ENCODE results near the gene ELF5. TPM values are rescaled to one million over a fixed set of nuclear protein-coding genes. Genes with fewer than 3 reads are reported as not detected.

Gene ELF5
- total RNA-seq, 1 experiment from 2014 or later, result 0.61 TPM

DNA sequence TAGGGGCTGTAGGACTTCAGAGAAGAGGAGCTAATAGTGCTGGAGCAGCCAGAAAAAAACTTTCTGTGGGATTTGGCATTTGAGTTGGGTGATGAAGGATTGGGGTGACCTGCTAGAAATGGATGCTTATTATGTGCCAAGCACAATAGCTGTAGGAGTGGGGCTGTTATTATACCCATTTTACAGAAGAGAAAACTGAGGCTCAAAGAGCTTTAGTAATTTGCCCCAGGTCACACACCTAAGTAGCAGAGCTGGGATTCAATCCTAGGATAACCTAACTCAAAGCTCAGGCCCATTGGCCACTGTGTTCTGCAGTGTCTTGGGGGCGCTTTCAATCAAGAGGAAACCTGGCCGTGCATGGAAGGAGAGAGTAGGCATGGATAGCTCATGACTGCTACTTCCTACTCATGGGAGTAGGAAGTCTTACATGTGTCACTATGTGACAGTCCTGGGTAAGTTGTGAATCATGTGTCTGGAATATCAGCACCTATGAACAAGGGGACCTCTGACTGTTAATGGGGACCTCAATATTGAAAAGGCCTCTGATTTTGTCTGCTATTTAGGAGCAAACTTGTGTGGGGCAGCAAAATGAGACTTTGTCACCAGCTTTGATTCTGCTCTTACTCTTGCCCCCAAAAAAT is 6.1 kb upstream of the ELF5 start:
- TF ChIP-seq, protein P1, sequence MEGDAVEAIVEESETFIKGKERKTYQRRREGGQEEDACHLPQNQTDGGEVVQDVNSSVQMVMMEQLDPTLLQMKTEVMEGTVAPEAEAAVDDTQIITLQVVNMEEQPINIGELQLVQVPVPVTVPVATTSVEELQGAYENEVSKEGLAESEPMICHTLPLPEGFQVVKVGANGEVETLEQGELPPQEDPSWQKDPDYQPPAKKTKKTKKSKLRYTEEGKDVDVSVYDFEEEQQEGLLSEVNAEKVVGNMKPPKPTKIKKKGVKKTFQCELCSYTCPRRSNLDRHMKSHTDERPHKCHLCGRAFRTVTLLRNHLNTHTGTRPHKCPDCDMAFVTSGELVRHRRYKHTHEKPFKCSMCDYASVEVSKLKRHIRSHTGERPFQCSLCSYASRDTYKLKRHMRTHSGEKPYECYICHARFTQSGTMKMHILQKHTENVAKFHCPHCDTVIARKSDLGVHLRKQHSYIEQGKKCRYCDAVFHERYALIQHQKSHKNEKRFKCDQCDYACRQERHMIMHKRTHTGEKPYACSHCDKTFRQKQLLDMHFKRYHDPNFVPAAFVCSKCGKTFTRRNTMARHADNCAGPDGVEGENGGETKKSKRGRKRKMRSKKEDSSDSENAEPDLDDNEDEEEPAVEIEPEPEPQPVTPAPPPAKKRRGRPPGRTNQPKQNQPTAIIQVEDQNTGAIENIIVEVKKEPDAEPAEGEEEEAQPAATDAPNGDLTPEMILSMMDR (conservative IDR thresholded peaks at IDR 0.05), result no peak
- TF ChIP-seq EZH2 (IDR thresholded peaks at IDR 0.05; ENCODE audit: low read depth), result no peak
- H3K79me2 ChIP-seq (ENCODE audit: low read depth), result no peaks in the 10 kb centered on the region
- no peaks in the 10 kb centered on the region for H3K27me3 ChIP-seq (ENCODE audit: insufficient read depth, low read depth)
- H3K4me2 ChIP-seq, result no peak overlapping the region
- H3K4me1 ChIP-seq (replicated peaks; ENCODE audit: insufficient read depth), result peaks cover 3% of the 10 kb centered on the region
- no peak overlapping the region for H2AFZ ChIP-seq
- no peaks in the 10 kb centered on the region for H3K9me2 ChIP-seq (ENCODE audit: insufficient read depth)
- H3K9me3 ChIP-seq (ENCODE audit: insufficient read depth, low read depth), result no peaks in the 10 kb centered on the region
- H4K20me1 ChIP-seq (ENCODE audit: insufficient read depth), result no peaks in the 10 kb centered on the region
- DNase-seq, result no peak
- ChIA-PET CTCF (no interaction called here), POLR2A (ENCODE audit: unreplicated experiment) (no interaction called here)
- no TSS peak for BruUV-seq (replicated peaks)
- intact Hi-C loops (cut with micrococcal nuclease; ENCODE audit: unreplicated experiment), result no loop called here
- no peaks in the 10 kb centered on the region for H3F3A ChIP-seq (ENCODE audit: insufficient read depth, low read depth)
- H3K4me3 ChIP-seq, result no peak overlapping the region
- no peak overlapping the region for H3K27ac ChIP-seq
- no peaks in the 10 kb centered on the region for H3K36me3 ChIP-seq (ENCODE audit: low read depth)

DNA sequence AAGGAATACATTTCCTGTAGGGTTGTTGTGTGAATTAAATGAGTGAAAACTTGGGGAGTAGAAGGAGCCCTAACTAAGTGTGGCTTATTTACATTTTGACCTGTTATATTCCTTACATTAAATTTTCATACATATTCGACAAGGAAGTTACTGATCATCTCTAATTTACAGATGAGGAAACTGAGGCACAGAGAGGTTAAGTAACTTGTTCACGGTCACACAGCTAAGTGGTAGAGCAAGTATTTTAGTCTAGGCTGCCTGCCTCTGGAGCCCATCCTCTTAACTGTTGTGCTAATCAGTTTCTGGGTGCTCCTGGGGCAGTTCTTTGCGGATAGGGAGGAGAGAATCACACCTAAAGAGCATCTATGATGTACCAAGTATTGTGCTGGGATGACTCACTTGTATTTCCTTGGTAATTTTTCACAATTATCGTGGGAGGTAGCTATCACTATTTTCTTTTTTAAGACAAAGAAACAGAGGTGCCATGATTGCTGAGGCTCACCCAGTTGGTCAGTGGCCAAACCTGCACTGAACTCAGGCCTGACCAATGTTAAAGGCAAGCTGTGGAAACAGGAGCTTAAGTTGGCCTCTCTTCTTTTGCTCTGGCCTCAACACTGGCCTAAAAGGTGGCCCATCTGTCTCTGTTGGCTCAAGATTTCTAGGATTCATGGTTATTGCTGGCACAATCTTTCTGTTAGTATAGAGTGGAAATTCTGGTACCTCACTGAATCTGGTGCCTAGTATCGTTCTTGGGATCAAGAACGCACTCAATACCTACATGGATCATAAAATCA is 2.9 kb upstream of the ELF5 start:
- CTCF ChIA-PET, result no interaction called here

DNA sequence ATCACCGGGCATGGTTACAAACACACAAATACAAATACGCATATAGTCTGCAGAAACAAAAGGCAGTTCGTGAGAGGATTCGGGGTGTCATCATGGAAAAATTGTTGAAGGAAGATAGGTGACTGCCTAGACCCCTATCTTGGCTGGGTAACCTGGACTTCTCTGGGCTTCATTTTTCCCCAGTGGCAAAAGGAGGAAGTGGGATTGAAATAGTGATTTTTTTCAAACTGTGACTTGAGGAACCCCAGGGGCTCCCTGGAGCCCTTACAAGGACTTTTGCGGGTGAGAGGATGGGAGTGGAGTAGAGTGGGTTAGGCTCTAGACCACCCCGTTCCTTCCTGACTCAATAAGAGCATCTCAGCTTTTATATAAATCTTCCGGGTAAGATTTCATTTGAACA is 1.0 kb upstream of the ELF5 start:
- no peaks in the 10 kb centered on the region for H3K9me3 ChIP-seq (ENCODE audit: insufficient read depth, low read depth)
- peak overlapping the region; percentile 87 for H3K4me2 ChIP-seq
- H3K79me2 ChIP-seq (ENCODE audit: low read depth), result no peaks in the 10 kb centered on the region
- peaks cover 20% of the 10 kb centered on the region for H3K4me1 ChIP-seq (replicated peaks; ENCODE audit: insufficient read depth)
- H3K9me2 ChIP-seq (ENCODE audit: insufficient read depth), result no peaks in the 10 kb centered on the region
- intact Hi-C loops (cut with micrococcal nuclease; ENCODE audit: unreplicated experiment), result loop anchor here (5.0 kb wide), 1 partner anchor 73 kb away; no protein-coding TSS in a partner anchor
- H3K4me3 ChIP-seq, result peak overlapping the region; percentile 56; the same call in 1 of the 2 replicates
- H3K27ac ChIP-seq, result peak overlapping the region; percentile 61; the same call in 1 of the 2 replicates
- no TSS peak for BruUV-seq (replicated peaks)
- no peak overlapping the region for H2AFZ ChIP-seq
- H3K36me3 ChIP-seq (ENCODE audit: low read depth), result no peaks in the 10 kb centered on the region
- POLR2A ChIA-PET (ENCODE audit: unreplicated experiment), result no interaction called here
- CTCF ChIA-PET, result interaction anchor here (1.0 to 1.1 kb wide), 2 partner anchors 29 to 49 kb away, joined by 3 to 5 read pairs; no protein-coding TSS in a partner anchor
- TF ChIP-seq EZH2 (IDR thresholded peaks at IDR 0.05; ENCODE audit: low read depth), result no peak
- TF ChIP-seq, protein P1 (conservative IDR thresholded peaks at IDR 0.05), result no peak
- no peak for DNase-seq
- no peaks in the 10 kb centered on the region for H4K20me1 ChIP-seq (ENCODE audit: insufficient read depth)
- H3F3A ChIP-seq (ENCODE audit: insufficient read depth, low read depth), result peaks cover 12% of the 10 kb centered on the region; the same call in 1 of the 2 replicates
- no peaks in the 10 kb centered on the region for H3K27me3 ChIP-seq (ENCODE audit: insufficient read depth, low read depth)

More for the DNA sequence above, 2.9 kb upstream of the ELF5 start:
- no peak overlapping the region for H3K4me2 ChIP-seq
- TF ChIP-seq, protein P1 (conservative IDR thresholded peaks at IDR 0.05), result no peak
- TF ChIP-seq EZH2 (IDR thresholded peaks at IDR 0.05; ENCODE audit: low read depth), result no peak
- POLR2A ChIA-PET (ENCODE audit: unreplicated experiment), result interaction anchor here (0.5 kb wide), 1 partner anchor 440 kb away, joined by 3 read pairs; no protein-coding TSS in a partner anchor
- peaks cover 12% of the 10 kb centered on the region; the same call in 1 of the 2 replicates for H3F3A ChIP-seq (ENCODE audit: insufficient read depth, low read depth)
- intact Hi-C loops (cut with micrococcal nuclease; ENCODE audit: unreplicated experiment), result no loop called here
- no peak overlapping the region for H2AFZ ChIP-seq
- BruUV-seq (replicated peaks), result no TSS peak
- no peaks in the 10 kb centered on the region for H3K79me2 ChIP-seq (ENCODE audit: low read depth)
- H3K9me3 ChIP-seq (ENCODE audit: insufficient read depth, low read depth), result no peaks in the 10 kb centered on the region
- H3K27me3 ChIP-seq (ENCODE audit: insufficient read depth, low read depth), result no peaks in the 10 kb centered on the region
- peaks cover 20% of the 10 kb centered on the region for H3K4me1 ChIP-seq (replicated peaks; ENCODE audit: insufficient read depth)
- H4K20me1 ChIP-seq (ENCODE audit: insufficient read depth), result no peaks in the 10 kb centered on the region
- no peak for DNase-seq
- H3K36me3 ChIP-seq (ENCODE audit: low read depth), result no peaks in the 10 kb centered on the region
- no peak overlapping the region for H3K4me3 ChIP-seq
- no peak overlapping the region for H3K27ac ChIP-seq
- H3K9me2 ChIP-seq (ENCODE audit: insufficient read depth), result no peaks in the 10 kb centered on the region

All from PC-9 (cell line).